ENCODE data around the gene LSR.

DNA sequence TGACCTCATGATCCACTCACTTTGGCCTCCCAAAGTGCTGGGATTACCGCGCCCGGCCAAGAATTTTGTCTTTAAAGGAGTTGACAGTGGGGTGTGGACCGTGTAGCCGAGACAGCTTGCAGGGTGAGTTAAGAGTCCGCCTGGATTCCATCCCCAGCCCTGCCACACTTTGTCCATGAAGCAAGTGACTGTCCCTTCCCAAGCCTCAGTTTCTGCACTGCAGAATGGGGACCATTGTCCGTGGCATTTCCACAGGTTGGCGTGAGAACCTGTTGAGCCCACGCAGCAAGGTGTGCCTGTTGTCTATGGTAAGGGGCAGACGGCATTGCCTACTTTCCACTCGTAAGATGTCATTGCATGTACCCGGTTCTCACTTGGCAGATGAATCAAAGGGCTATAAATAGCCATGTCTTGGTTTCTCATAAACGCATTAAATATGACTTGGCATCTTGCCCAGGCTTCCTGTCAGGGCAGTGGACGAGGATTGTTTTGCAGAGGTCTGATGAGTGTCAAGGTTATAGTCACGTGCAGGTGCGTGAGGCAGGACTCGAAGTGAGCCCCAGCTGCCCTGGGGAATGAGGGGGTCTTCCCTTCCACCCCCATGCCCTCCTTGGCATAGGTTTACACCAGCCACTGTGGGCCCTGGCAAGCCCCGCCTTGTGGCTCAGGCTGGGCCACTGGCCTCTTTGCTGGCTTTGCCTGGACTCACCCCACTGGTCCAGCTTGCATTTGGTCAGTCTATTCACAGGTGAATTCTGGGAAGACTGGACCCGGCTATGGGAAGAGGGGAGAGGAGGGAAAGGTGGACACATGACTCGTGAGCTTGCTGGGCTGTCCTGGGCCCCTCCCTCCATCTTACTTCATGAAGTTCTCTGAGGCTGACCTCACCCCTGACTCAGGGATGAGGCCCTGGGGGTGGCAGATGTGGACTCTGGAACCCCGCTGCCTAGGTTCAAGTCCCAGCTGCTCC, 34.9 kb upstream of the LSR start:
- TF ChIP-seq POLR2AphosphoS5 (IDR thresholded peaks at IDR 0.05; ENCODE audit: low read depth) (no peak), REST (IDR thresholded peaks at IDR 0.05; ENCODE audit: insufficient replicate concordance, low read depth) (no peak), SPI1 (IDR thresholded peaks at IDR 0.05; ENCODE audit: borderline replicate concordance, low read depth) (no peak), GABPA (IDR thresholded peaks at IDR 0.05; ENCODE audit: low read depth) (no peak)
- TF ChIP-seq, protein P1, sequence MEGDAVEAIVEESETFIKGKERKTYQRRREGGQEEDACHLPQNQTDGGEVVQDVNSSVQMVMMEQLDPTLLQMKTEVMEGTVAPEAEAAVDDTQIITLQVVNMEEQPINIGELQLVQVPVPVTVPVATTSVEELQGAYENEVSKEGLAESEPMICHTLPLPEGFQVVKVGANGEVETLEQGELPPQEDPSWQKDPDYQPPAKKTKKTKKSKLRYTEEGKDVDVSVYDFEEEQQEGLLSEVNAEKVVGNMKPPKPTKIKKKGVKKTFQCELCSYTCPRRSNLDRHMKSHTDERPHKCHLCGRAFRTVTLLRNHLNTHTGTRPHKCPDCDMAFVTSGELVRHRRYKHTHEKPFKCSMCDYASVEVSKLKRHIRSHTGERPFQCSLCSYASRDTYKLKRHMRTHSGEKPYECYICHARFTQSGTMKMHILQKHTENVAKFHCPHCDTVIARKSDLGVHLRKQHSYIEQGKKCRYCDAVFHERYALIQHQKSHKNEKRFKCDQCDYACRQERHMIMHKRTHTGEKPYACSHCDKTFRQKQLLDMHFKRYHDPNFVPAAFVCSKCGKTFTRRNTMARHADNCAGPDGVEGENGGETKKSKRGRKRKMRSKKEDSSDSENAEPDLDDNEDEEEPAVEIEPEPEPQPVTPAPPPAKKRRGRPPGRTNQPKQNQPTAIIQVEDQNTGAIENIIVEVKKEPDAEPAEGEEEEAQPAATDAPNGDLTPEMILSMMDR (IDR thresholded peaks at IDR 0.05; ENCODE audit: insufficient read depth, low read length), result no peak

Data from HL-60 (cell line).